Dermis lymphatic vessel endothelial cell (primary cell): Measurements from ENCODE around the gene SLFN11. TPM values are rescaled to one million over a fixed set of nuclear protein-coding genes. Genes with fewer than 3 reads are reported as not detected.

ENCODE experiments used
- total RNA-seq: library from RNA; depleted of rRNA; stranded (reverse); fragments of >200 nt; gene quantifications from 2 replicates; pipeline ENCODE4 v1.2.1, GENCODE V29; 2014

SLFN11 gene, protein sequence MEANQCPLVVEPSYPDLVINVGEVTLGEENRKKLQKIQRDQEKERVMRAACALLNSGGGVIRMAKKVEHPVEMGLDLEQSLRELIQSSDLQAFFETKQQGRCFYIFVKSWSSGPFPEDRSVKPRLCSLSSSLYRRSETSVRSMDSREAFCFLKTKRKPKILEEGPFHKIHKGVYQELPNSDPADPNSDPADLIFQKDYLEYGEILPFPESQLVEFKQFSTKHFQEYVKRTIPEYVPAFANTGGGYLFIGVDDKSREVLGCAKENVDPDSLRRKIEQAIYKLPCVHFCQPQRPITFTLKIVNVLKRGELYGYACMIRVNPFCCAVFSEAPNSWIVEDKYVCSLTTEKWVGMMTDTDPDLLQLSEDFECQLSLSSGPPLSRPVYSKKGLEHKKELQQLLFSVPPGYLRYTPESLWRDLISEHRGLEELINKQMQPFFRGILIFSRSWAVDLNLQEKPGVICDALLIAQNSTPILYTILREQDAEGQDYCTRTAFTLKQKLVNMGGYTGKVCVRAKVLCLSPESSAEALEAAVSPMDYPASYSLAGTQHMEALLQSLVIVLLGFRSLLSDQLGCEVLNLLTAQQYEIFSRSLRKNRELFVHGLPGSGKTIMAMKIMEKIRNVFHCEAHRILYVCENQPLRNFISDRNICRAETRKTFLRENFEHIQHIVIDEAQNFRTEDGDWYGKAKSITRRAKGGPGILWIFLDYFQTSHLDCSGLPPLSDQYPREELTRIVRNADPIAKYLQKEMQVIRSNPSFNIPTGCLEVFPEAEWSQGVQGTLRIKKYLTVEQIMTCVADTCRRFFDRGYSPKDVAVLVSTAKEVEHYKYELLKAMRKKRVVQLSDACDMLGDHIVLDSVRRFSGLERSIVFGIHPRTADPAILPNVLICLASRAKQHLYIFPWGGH
- total RNA-seq = 24.4 and 33.9 TPM in 2 replicates

DNA sequence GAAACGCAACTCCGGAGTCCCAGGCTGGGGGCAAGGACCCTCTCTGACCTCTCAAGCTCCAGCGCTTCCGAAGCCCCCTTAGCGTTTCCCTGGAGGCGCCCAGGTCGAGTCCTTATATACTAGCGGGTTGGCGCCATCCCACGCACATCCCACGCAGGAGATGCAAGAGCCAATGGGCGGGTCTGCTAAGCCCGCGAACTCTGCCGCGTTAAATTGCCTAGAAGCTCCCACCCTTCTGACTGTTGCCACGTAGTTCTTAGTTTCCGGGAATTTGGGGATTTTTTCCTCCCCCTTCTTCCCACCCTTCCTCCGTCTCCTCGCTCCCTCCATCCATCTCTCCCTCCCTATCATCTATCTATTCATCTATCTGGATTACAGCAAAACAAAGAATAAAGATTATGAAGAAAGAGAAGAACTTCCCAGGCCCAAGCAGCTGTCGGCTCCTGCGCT, at the start of gene SLFN11:
Gene SLFN11, minus strand, starts transcription at position 88 of the 450 bp plus-strand sequence. CDS start 9,814 bp downstream, outside the sequence.

Other genes with a start within 250 kb of the SLFN11 start
- gene NLE1, start 231.3 kb downstream of the SLFN11 start, total RNA-seq = 8.2 and 15.6 TPM in 2 replicates
- not detected in 2 replicates for gene UNC45B, start 225.8 kb downstream of the SLFN11 start, total RNA-seq
- gene SLC35G3, start 179.2 kb downstream of the SLFN11 start, total RNA-seq = not detected in 2 replicates
- 30.9 and 52.0 TPM in 2 replicates for gene SLFN5, start 130.5 kb downstream of the SLFN11 start, total RNA-seq
- gene SLFN12, start 58.9 kb upstream of the SLFN11 start, total RNA-seq = 27.9 and 43.9 TPM in 2 replicates
- 1.3 and 1.5 TPM in 2 replicates for gene SLFN13, start 75.1 kb upstream of the SLFN11 start, total RNA-seq
- under 0.01 TPM in 1 of 2 replicates, not detected in the other for gene SLFN12L, start 164.1 kb upstream of the SLFN11 start, total RNA-seq
- not detected in 2 replicates for gene SLFN14, start 187.2 kb upstream of the SLFN11 start, total RNA-seq
- gene PEX12, start 204.9 kb upstream of the SLFN11 start, total RNA-seq = 2.3 and 2.9 TPM in 2 replicates
- 87.7 and 87.8 TPM in 2 replicates for gene AP2B1, start 213.7 kb upstream of the SLFN11 start, total RNA-seq